Measurements from ENCODE around the gene PFDN1. TPM values are rescaled to one million over a fixed set of nuclear protein-coding genes. Genes with fewer than 3 reads are reported as not detected.

The PFDN1 gene, protein sequence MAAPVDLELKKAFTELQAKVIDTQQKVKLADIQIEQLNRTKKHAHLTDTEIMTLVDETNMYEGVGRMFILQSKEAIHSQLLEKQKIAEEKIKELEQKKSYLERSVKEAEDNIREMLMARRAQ
- total RNA-seq, result 100 to 1,000 TPM in 2 of 9 donors, 10 to 100 TPM in 7; 49.1 to 194 (median 77.1) TPM
- polyA plus RNA-seq, result 100 to 1,000 TPM in 1 of 3 donors, 10 to 100 TPM in 2; 68.1 to 130 (median 97.5) TPM
- long read RNA-seq, donor 1, transcript PFDN1-201 (4 exons, 1,352 nt), result major isoform, 36 of 66 reads
- long read RNA-seq, donor 1, transcript PFDN1-203 (3 exons, 1,091 nt), result minor isoform, 10 of 66 reads
- long read RNA-seq, donor 1, partial matches to known transcripts, result 14 of 66 reads
- long read RNA-seq, donor 1, other reads (novel, unspliced or antisense), result 0 of 66 reads
- long read RNA-seq, donor 2, transcript PFDN1-202 (3 exons, 787 nt), result minor isoform, 10 of 36 reads
- long read RNA-seq, donor 2, transcript PFDN1-201 (4 exons, 1,352 nt), result major isoform, 19 of 36 reads
- long read RNA-seq, donor 2, transcript PFDN1-203 (3 exons, 1,091 nt), result minor isoform, 7 of 36 reads
- long read RNA-seq, donor 2, partial matches to known transcripts, result 0 of 36 reads
- long read RNA-seq, donor 2, other reads (novel, unspliced or antisense), result 0 of 36 reads
- long read RNA-seq, donor 3, transcript PFDN1-201 (4 exons, 1,352 nt), result major isoform, 23 of 38 reads
- long read RNA-seq, donor 3, transcript PFDN1-203 (3 exons, 1,091 nt), result minor isoform, 11 of 38 reads
- long read RNA-seq, donor 3, partial matches to known transcripts, result 0 of 38 reads
- long read RNA-seq, donor 3, other reads (novel, unspliced or antisense), result 0 of 38 reads
- long read RNA-seq, donor 4, transcript PFDN1-201 (4 exons, 1,352 nt), result major isoform, 30 of 51 reads
- long read RNA-seq, donor 4, transcript PFDN1-203 (3 exons, 1,091 nt), result minor isoform, 12 of 51 reads
- long read RNA-seq, donor 4, partial matches to known transcripts, result 2 of 51 reads
- long read RNA-seq, donor 4, other reads (novel, unspliced or antisense), result 4 of 51 reads
- long read RNA-seq, donor 5, transcript PFDN1-201 (4 exons, 1,352 nt), result major isoform, 59 of 75 reads
- long read RNA-seq, donor 5, transcript PFDN1-203 (3 exons, 1,091 nt), result minor isoform, 9 of 75 reads
- long read RNA-seq, donor 5, partial matches to known transcripts, result 1 of 75 reads
- long read RNA-seq, donor 5, other reads (novel, unspliced or antisense), result 6 of 75 reads
- long read RNA-seq, donor 6, transcript PFDN1-201 (4 exons, 1,352 nt), result major isoform, 14 of 22 reads
- long read RNA-seq, donor 6, partial matches to known transcripts, result 2 of 22 reads
- long read RNA-seq, donor 6, other reads (novel, unspliced or antisense), result 4 of 22 reads
- long read RNA-seq, donor 7, transcript PFDN1-201 (4 exons, 1,352 nt), result major isoform, 18 of 28 reads
- long read RNA-seq, donor 7, transcript PFDN1-203 (3 exons, 1,091 nt), result minor isoform, 8 of 28 reads
- long read RNA-seq, donor 7, partial matches to known transcripts, result 0 of 28 reads
- long read RNA-seq, donor 7, other reads (novel, unspliced or antisense), result 0 of 28 reads
- long read RNA-seq, donor 8, transcript PFDN1-202 (3 exons, 787 nt), result minor isoform, 6 of 56 reads
- long read RNA-seq, donor 8, transcript PFDN1-203 (3 exons, 1,091 nt), result minor isoform, 14 of 56 reads
- long read RNA-seq, donor 8, transcript PFDN1-201 (4 exons, 1,352 nt), result major isoform, 30 of 56 reads
- long read RNA-seq, donor 8, partial matches to known transcripts, result 5 of 56 reads
- long read RNA-seq, donor 8, other reads (novel, unspliced or antisense), result 0 of 56 reads
- long read RNA-seq, donor 9, transcript PFDN1-203 (3 exons, 1,091 nt), result minor isoform, 7 of 157 reads
- long read RNA-seq, donor 9, transcript PFDN1-201 (4 exons, 1,352 nt), result major isoform, 21 of 157 reads
- long read RNA-seq, donor 9, transcript PFDN1-202 (3 exons, 787 nt), result minor isoform, 7 of 157 reads
- long read RNA-seq, donor 9, partial matches to known transcripts, result 99 of 157 reads
- long read RNA-seq, donor 9, other reads (novel, unspliced or antisense), result 23 of 157 reads
- long read RNA-seq, donor 10, transcript PFDN1-201 (4 exons, 1,352 nt), result minor isoform, 6 of 13 reads
- long read RNA-seq, donor 10, transcript PFDN1-203 (3 exons, 1,091 nt), result major isoform, 7 of 13 reads
- long read RNA-seq, donor 10, partial matches to known transcripts, result 0 of 13 reads
- long read RNA-seq, donor 10, other reads (novel, unspliced or antisense), result 0 of 13 reads

DNA sequence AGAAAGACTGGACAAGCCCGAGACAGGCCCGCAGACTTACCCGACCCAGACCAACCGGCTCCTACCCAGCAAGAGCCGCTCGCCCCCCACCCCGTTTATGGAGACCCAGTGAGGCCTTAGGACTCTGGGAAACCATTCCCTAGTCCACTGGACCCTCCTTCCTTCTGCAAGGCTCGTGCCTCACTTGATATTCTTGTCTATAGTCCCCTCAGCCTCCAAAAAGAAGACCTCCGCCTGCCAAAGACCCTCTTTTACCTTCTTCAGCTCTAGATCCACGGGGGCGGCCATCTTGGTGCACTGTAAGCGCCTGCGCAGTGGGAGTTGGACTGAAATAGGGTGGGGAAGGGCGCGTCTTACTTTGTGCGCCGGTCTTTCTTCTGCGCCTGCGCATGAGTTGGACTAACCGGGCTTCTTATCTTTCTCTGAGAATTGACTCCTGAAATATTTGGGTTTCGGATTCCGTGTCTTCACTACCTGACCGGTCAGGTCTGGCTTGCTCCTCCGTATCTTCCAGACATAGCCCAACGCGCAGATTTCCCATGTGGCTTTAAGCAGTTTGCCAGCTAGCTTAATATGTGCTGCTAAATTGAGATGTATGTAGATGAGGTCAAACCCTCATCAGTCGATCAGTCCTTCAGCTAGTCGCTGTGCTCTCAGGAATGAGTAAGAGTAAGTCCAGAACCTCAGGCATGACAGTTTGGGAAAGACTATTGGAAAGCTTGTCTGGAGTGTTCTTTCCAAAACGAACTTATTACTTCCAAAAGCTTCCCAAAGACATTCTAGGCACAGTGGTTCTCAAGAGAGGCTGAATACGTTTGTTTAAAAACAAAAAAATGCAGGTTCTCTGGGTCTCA, at the start of gene PFDN1:
TSS of gene PFDN1 (minus strand) at position 316 of the 854 bp plus-strand sequence. CDS start at position 288, 28 bp downstream.
- peak within 1 kb of the TSS; percentile 10 to 83 (median 70) for H3K27ac ChIP-seq
- H3K36me3 ChIP-seq (replicated peaks in 1 of 2), result peaks cover 0 to 13% of the 10 kb centered on the region in 2 donors
- peak in 1 of 2 donors; percentile 54 for TF ChIP-seq POLR2A (IDR thresholded peaks at IDR 0.05)
- TF ChIP-seq, protein P1, sequence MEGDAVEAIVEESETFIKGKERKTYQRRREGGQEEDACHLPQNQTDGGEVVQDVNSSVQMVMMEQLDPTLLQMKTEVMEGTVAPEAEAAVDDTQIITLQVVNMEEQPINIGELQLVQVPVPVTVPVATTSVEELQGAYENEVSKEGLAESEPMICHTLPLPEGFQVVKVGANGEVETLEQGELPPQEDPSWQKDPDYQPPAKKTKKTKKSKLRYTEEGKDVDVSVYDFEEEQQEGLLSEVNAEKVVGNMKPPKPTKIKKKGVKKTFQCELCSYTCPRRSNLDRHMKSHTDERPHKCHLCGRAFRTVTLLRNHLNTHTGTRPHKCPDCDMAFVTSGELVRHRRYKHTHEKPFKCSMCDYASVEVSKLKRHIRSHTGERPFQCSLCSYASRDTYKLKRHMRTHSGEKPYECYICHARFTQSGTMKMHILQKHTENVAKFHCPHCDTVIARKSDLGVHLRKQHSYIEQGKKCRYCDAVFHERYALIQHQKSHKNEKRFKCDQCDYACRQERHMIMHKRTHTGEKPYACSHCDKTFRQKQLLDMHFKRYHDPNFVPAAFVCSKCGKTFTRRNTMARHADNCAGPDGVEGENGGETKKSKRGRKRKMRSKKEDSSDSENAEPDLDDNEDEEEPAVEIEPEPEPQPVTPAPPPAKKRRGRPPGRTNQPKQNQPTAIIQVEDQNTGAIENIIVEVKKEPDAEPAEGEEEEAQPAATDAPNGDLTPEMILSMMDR (IDR thresholded peaks at IDR 0.05), result no peak
- WGBS, 4 donors, result 0 to 1% (median 1%) methylated on average over 22 to 30 of the region's 30 CpGs
- intact Hi-C loops (cut with DNase I), result no loop called here
- H3K27me3 ChIP-seq, result no peaks in the 10 kb centered on the region
- H3K9me3 ChIP-seq (replicated peaks in 1 of 3), result no peaks in the 10 kb centered on the region
- peak; percentile 92 to 98 (median 96) for DNase-seq
- peaks cover 11 to 31% of the 10 kb centered on the region in 2 donors for H3K4me1 ChIP-seq (replicated peaks in 1 of 2)
- H3K4me3 ChIP-seq, result peak within 1 kb of the TSS; percentile 13 to 69 (median 59)

DNA sequence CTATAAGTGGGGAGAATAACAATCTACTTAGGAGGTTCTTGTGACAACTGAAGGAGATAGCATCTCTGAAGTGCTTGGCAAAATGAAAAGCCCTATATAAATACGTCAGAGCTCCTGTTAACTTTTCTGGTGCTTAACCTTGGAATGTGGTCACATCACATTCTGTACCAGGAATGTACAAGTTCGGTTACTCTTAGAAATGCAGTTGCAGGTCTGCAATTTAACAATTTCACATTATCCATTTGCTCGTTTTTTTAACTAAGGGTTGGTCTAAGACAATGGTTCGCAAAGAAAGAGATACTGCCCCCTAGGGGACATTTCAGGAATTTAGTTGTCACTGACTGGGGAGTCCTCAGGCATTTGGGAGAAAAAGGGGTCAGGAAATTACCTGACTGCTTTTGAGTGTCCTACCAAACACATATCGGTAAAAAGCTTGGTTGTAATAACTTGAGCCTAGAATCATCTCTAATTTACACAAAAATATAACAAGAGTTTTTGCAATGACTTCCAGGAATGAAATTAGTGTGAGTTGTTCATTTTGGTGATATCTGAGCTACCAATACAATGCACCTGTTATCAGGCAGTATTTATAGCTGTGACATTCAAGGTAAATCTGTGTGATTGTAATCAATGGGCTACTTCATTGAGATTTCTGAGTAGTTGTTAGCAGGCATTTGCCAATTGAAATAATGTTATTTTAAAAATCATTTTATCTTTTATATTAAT, 48.9 kb upstream of the PFDN1 start:
- WGBS, 4 donors, result 1 to 4% (median 3%) methylated on average over 5 of the region's 5 CpGs
- no peak overlapping the region for H3K4me3 ChIP-seq
- H3K9me3 ChIP-seq (replicated peaks in 1 of 3), result no peaks in the 10 kb centered on the region
- H3K27me3 ChIP-seq, result no peaks in the 10 kb centered on the region
- no peak overlapping the region for H3K27ac ChIP-seq
- no peaks in the 10 kb centered on the region for H3K36me3 ChIP-seq (replicated peaks in 1 of 2)
- TF ChIP-seq, protein P1 (IDR thresholded peaks at IDR 0.05), result peak; percentile 80 to 94 (median 90)
- no peak for TF ChIP-seq POLR2A (IDR thresholded peaks at IDR 0.05)
- peak in 5 of 7 donors; percentile 51 to 79 (median 73) for DNase-seq
- intact Hi-C loops (cut with DNase I), result loop anchor here in 1 of 2 donors (10.0 kb wide), 1 partner anchor 197 kb away; no protein-coding TSS in a partner anchor
- H3K4me1 ChIP-seq (replicated peaks in 1 of 2), result peaks cover 4% of the 10 kb centered on the region in 2 donors

Data from adrenal gland (tissue), 19 donors.